CMK (cell line): Measurements from ENCODE around the gene CTSH.
"Not testable (repeated sequence)": the region's sequence is repeated elsewhere in the genome, so short reads cannot be mapped to it uniquely, and the experiment has no call there.

Experiments
- DNase-seq: peaks from one replicate; pipeline ENCODE4 v3.0.0-alpha.2; 2010; ENCODE audit warnings: low read depth

CTSH gene

GRCh38 chr15:78921940-78922339 is 22.9 kb downstream of the CTSH start:
- no peak for DNase-seq

DNA sequence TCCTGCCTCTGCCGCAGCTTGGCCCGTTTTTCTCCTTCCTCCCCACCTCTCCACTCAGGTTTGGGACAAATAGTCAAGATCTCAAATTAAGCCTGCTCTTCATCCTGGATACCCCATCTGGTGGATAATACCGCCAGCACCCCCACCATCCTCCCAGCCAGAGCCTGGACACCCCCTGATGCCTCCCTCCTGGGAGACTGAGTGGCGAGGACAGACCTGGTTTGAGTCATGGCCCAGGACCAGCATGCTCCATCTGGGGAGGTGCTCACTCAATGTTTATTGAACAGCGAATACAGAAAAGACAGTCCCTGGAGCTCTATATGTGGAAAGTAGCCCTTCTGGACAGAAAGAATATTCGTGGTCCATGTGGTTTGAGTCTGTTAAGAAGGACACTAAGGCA is 23.3 kb downstream of the CTSH start:
- DNase-seq, result no peak

GRCh38 chr15:78917888-78918287 is 27.0 kb downstream of the CTSH start:
- DNase-seq, result no peak

- DNase-seq, result no peak
These were observed 28.8 kb downstream of the CTSH start for GRCh38 chr15:78916088-78916487.

DNA sequence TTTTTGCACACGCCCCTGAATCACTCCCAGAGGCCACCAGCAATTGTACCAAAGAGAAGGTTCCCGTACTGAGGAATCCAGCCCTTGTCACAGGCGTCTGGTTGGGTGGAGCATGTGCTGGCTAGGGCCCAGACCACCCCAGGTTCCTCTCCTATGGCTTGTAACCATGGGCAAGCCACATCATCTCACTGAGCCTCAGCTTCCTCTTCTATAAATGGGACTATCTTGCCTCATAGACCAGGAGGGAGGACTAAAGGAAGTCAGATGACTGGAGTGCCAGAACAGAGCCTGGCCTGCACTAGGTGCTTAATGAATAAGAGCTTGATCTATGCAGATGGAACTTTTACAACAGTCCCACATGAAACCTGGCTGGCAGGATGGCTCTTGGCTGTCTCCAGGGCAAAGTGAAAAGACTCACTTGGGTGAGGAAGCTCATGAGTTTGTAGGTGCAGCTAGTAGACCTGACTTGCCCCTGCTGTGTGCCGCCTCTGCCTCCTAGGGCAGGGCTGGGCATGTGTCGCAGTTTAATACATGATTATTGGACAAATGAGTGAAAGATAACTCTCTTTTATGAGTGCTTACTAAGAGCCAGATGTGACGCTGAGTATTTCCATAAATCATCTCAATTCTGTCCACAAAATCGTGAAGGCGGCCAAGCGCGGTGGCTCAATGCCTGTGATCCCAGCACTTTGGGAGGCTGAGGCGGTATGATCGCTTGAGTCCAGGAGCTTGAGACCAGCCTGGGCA is 29.3 kb downstream of the CTSH start:
- no peak for DNase-seq

- no peak for DNase-seq
These were observed 30.6 kb downstream of the CTSH start for GRCh38 chr15:78914027-78914764.

GRCh38 chr15:78913012-78913411 is 31.8 kb downstream of the CTSH start:
- no peak for DNase-seq

DNA sequence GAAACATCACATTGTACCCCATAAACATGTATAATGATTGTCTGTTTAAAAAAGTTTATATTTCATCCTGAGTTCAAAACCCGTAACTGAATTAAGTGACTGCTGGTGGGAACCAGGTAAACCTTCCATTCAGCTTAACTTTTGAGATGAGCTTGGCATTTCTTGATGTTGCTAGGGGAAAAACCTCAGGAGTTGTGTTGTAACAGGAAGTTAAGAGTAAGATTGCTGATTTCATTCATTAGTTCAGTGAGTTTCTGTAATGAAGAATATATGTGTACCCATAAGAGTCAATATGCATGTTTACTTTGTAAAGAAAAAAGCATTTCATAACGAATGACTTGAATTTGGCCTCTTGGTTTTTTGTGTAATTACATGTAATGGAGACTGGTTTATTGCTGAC is 32.5 kb downstream of the CTSH start:
- DNase-seq, result no peak

GRCh38 chr15:78910271-78910670 is 34.6 kb downstream of the CTSH start:
- no peak for DNase-seq

DNA sequence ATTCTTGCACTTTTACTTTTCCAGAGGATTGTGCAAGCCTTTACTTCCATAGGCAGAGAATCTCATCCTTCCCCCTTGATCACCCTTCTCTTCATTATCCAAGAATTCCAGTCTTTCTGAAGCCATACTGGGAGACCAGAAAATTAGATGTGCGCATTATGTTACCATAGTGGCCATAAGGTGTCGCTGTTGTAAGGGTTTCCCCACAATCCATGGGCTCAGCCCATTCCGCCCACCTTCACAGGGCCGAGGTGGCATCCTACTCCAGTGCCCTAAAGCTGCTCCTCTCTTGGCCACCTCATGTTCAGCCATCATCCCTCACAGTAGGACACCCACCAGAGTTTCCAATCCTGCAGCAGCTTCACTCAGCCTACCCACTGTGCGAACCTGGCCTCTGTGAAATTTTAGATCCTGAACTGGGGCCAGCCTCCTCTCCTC is 35.0 kb downstream of the CTSH start:
- no peak for DNase-seq

DNA sequence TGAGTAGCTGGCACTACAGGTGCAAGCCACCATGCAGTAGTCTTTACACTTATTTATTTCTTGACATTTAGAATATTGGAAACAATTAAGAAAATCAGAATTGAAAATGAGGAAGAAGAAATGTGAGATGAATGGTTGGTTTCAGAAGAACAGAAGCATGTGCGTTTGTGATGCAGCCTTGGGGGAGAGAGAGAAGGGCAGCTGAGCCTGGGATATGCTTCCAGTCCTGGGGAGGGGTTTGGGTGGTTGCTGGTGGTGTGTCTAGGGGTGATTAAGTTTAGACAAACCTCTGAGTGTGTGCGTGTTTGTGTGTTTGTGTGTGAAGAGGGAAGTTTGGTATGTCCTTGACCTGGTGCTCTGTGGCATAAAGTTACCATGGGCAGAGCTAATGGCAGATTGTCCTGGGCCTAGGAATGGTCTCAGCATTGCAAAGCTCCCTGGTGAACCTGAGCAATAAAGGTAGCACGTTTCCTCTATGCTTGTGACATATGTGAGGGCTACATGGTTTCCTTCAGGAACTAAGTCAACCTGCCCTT is 35.6 kb downstream of the CTSH start:
- no peak for DNase-seq

GRCh38 chr15:78907577-78907976 is 37.3 kb downstream of the CTSH start:
- DNase-seq, result no peak

- no peak for DNase-seq
These were observed 38.6 kb downstream of the CTSH start for GRCh38 chr15:78906316-78906620.

- DNase-seq, result no peak
These were observed 40.1 kb downstream of the CTSH start for GRCh38 chr15:78904599-78905358.

- DNase-seq, result peak; percentile 50
These were observed 42.4 kb downstream of the CTSH start for GRCh38 chr15:78902281-78903032.

DNA sequence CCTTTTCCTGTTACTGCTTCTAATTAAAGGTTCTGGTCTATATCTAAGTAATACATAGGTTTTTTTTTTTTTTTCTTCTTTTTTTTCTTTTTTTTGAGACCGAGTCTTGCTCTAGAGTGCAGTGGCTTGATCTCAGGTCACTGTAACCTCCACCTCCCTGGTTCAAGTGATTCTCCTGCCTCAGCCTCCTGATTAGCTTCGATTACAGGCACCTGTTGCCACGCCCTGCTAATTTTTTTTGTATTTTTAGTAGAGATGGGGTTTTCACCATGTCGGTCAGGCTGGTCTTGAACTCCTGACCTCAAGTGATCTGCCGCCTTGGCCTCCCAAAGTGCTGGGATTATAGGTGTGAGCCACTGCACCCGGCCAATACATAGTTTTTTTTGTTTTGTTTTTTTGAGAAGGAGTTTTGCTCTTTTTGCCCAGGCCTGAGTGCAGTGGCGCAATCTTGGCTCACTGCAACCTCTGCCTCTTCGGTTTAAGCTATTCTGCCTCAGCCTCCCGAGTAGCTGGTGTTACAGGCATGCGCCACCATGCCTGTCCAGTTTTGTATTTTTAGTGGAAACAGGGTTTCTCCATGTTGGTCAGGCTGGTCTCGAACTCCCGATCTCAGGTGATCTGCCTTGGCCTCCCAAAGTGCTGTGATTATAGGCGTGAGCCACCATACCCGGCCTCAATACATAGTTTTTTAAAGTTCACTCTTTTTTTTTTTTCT is 43.9 kb downstream of the CTSH start:
- DNase-seq, result not testable (repeated sequence)

DNA sequence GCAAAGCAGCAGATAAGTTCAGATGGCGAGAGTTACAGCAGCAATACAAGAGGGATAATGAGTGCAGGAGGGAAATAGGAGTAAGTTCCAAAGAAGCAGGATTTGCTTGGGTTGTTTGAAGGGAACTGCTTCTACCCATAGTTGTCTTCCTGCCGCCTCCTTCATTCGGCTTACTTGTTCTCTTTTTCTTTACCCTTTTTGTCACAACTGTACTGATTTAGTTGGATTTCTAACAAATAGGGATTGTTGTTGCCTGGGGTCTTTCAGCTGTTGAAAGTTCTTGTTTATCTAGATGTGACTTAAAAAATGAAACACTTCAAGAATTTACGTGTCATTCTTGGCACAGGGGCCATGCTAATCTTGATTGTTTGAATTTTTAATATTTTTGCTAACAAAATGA is 46.3 kb downstream of the CTSH start:
- DNase-seq, result no peak

GRCh38 chr15:78895471-78895870 is 49.4 kb downstream of the CTSH start:
- no peak for DNase-seq

DNA sequence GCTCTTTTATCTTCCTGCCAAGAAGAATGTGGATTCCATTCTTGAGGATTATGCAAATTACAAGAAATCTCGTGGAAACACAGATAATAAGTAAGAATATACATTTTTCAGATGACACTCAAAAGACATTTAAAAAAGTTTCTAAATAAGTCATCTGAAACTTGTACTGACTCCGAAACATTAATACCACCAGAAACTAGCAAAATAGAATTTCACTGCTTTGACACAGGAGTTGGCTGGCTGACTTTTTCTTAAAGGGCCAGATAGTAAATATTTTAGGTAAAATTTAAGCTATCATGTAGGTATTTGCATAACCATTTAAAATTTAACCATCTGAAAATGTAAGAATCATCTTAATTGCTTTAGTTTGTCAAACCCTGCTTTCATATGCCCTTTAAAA is 51.3 kb downstream of the CTSH start:
- DNase-seq, result no peak

DNA sequence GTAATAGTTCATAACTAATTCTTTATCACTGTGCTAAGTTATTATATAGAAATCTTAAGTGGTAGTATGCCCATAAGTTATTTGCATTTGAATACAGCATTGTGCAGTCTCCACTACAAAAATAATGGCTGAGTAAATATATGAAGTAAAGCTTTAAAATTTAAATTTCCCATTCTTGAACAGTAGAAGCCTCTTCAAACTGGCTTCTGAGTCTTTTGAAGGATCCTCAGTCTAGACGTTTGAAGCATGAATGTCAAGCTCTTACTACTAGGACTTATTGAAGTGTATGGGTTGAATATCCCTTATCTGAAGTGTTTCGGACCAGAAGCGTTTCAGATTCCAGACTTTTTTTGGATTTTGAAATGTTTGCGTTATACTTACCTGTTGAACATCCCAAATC is 55.8 kb downstream of the CTSH start:
- DNase-seq, result no peak

DNA sequence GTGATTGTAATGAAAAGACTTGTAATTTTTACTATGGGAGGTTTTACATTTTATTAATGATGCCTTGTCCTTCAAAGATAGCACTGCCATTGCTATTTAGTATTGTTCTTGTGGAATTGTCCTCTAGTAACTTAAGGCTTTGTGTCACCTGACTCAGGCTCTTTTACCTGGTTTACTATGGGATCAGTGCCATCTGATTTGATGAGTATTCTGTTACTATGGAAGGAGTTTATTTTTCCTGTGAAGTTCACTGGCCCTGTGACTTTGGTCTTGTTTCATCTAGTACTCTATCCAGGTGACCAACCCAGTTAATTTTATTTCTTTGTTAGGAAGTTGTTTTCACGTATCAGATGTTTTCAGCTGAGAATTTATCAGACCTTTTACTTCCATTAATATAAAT is 63.2 kb downstream of the CTSH start:
- DNase-seq, result no peak
